ENCODE results near the gene SLC13A2.

GRCh38 chr17:28533091-28533807, 59.8 kb downstream of the SLC13A2 start:
- TF ChIP-seq POLR2A (IDR thresholded peaks at IDR 0.05) (no peak), CTCF (IDR thresholded peaks at IDR 0.05) (no peak)
